Right lobe of liver (tissue), 6 donors: ENCODE data around the gene POU2F3. TPM values are rescaled to one million over a fixed set of nuclear protein-coding genes. Genes with fewer than 3 reads are reported as not detected.
A peak's percentile ranks its signal among the peaks of the same experiment; 100 is the strongest.

Experiments used
- ATAC-seq, 4 donors: fragments of 200-7000 bp; cut with Tn5 transposase; one replicate each; pipeline ENCODE4 v1.9.1; 2020; ENCODE audit warnings: mild to moderate bottlenecking in 4 of 4, moderate library complexity in 4 of 4
- DNase-seq, 3 donors: peaks; one replicate each; pipeline ENCODE4 v3.0.0-alpha.2; 2020
- H3K27ac ChIP-seq, 3 donors: fragments of 200-600 bp; one replicate each; pipeline ENCODE4 v1.8.0; 2022
- H3K27me3 ChIP-seq, 2 donors: fragments of 200-600 bp; one replicate each; pipeline ENCODE4 v1.8.0; 2022
- H3K36me3 ChIP-seq, 4 donors: fragments of 200-600 bp; sonication (generic) in 1 of 4; one replicate each; pipeline versions ENCODE4 v1.5.1 to v1.8.0; 2017 to 2022; ENCODE audit warnings: control low read depth in 1 of 4
- H3K4me1 ChIP-seq, 4 donors: fragments of 200-600 bp; sonication (generic) in 1 of 4; one replicate each; pipeline versions ENCODE4 v1.5.1 to v1.8.0; 2017 to 2022; ENCODE audit warnings: control low read depth in 1 of 4
- H3K4me3 ChIP-seq, 3 donors: fragments of 200-600 bp; one replicate each; pipeline ENCODE4 v1.8.0; 2022
- H3K9me3 ChIP-seq, 4 donors: fragments of 200-600 bp; sonication (generic) in 1 of 4; one replicate each; pipeline versions ENCODE4 v1.5.1 to v1.8.0; 2017 to 2022; ENCODE audit warnings: control low read depth in 1 of 4
- POLR2A ChIP-seq: fragments of 450-650 bp; IDR thresholded peaks from one replicate; pipeline ENCODE4 v1.6.1; 2017; ENCODE audit warnings: antibody characterized with exemption, mild to moderate bottlenecking
- WGBS: methylation state at CpG from one replicate; pipeline ENCODE4 v1.1.6; 2018; ENCODE audit warnings: low coverage, low lambda C conversion rate; ENCODE audit not compliant: insufficient coverage; ENCODE audit errors: missing lambda C conversion rate; 5-methylcytosine and 5-hydroxymethylcytosine counted together
- intact Hi-C, 2 donors: fragments of 100-400 bp; cut with DNase I; formaldehyde crosslinking; loops; one replicate each; pipeline versions ENCODE4 v1.11.2 to v1.14.1; 2022
- total RNA-seq, 6 experiments: library from RNA; depleted of rRNA in 2 of 6; stranded (reverse); fragments of >200 nt in 2 of 6; fragmentation: NEBNext Ultra II Directional in 3 of 6; extraction: Animal tissue kit (Norgen Biotek cat#: 25700) in 3 of 6; gene quantifications; one replicate each; pipeline versions ENCODE4 v1.1.0 to v1.2.4, GENCODE V29; 2016 to 2023
- TF ChIP-seq, protein P1 (sequence below), 4 donors: fragments of 200-600 bp in 3 of 4; fragments of 450-650 bp in 1 of 4; IDR thresholded peaks; one replicate each; pipeline versions ENCODE4 v1.5.1 to v1.8.0; 2016 to 2022; ENCODE audit warnings: antibody characterized with exemption in 4 of 4, mild to moderate bottlenecking in 2 of 4
- donor health status: DM: no; HTN: yes; CAD: no.
- donor health status: DM: no; HTN: no; CAD: no.
- donor health status: DM: no; HTN: no; CAD: no.
- donor health status: DM: no; HTN: yes; CAD: no.
- donor health status: DM: no; HTN: yes; CAD: no.

Gene POU2F3
- total RNA-seq, 6 experiments from 2014 or later, result not detected

DNA sequence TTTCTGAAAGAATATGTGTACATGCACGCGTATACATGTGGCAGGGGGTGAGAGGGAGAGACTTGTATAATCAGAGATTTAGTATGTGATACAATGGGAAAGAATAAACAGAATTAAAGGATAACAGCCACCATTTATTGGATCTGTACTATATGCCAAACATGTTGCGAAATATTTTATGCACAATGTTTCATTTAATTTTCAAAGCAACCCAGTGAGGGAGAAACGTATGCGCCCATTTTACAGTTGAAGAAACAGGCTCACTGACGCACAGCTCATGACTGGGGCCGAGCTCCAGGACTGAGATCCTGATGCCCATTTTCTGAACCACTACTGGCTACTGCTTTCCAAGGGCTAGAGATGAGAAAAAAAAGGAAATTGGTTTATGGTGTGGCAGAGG, 32.4 kb upstream of the POU2F3 start:
- intact Hi-C loops, result no loop called here
- Histone ChIP-seq H3K4me3 (no peak overlapping the region), H3K27ac (peak overlapping the region in 2 of 3 donors; percentile 28 to 64)

DNA sequence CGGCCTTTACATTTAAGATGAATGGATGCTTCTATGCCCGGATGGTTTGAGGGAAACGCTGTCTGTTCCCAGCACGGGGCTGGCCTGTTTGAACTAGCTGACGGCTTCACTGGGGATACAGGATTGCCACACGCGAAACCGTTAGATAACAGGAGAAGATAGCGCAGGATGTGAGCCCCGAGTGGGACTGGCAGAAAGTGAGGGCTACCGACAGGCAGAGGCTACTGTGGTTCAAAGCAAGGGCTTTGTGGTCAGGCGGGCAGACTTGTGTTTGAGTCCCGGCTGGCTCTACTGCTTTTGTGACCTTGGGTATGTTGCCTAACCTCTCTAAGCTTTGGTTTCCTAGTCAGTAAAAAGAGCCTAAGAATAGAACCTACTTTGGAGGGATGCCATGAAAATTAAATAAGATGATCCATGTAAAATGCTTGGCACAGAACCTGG, 31.9 kb upstream of the POU2F3 start:
- Histone ChIP-seq H3K27ac (peak overlapping the region; percentile 22 to 64 (median 28)), H3K27me3 (no peaks in the 10 kb centered on the region), H3K4me1 (peaks cover 0 to 42% (median 16%) of the 10 kb centered on the region in 4 donors), H3K4me3 (no peak overlapping the region), H3K9me3 (no peaks in the 10 kb centered on the region), H3K36me3 (no peaks in the 10 kb centered on the region)
- WGBS, result 7% methylated on average over 12 of the region's 13 CpGs
- DNase-seq (peak in 2 of 3 donors; percentile 80 to 82), ATAC-seq (peak; percentile 47 to 70 (median 54))
- intact Hi-C loops, result no loop called here
- TF ChIP-seq POLR2A, result peak; percentile 7
- TF ChIP-seq, protein P1, sequence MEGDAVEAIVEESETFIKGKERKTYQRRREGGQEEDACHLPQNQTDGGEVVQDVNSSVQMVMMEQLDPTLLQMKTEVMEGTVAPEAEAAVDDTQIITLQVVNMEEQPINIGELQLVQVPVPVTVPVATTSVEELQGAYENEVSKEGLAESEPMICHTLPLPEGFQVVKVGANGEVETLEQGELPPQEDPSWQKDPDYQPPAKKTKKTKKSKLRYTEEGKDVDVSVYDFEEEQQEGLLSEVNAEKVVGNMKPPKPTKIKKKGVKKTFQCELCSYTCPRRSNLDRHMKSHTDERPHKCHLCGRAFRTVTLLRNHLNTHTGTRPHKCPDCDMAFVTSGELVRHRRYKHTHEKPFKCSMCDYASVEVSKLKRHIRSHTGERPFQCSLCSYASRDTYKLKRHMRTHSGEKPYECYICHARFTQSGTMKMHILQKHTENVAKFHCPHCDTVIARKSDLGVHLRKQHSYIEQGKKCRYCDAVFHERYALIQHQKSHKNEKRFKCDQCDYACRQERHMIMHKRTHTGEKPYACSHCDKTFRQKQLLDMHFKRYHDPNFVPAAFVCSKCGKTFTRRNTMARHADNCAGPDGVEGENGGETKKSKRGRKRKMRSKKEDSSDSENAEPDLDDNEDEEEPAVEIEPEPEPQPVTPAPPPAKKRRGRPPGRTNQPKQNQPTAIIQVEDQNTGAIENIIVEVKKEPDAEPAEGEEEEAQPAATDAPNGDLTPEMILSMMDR (IDR thresholded peaks at IDR 0.05), result no peak

More for the DNA sequence above, 32.4 kb upstream of the POU2F3 start:
- WGBS, result 61% methylated on average over 7 of the region's 7 CpGs
- Histone ChIP-seq H3K9me3 (no peaks in the 10 kb centered on the region), H3K27me3 (no peaks in the 10 kb centered on the region), H3K36me3 (no peaks in the 10 kb centered on the region), H3K4me1 (peaks cover 0 to 39% (median 16%) of the 10 kb centered on the region in 4 donors)
- no peak for ATAC-seq
- TF ChIP-seq, protein P1 (IDR thresholded peaks at IDR 0.05), result no peak
- TF ChIP-seq POLR2A, result no peak
- DNase-seq, result no peak

DNA sequence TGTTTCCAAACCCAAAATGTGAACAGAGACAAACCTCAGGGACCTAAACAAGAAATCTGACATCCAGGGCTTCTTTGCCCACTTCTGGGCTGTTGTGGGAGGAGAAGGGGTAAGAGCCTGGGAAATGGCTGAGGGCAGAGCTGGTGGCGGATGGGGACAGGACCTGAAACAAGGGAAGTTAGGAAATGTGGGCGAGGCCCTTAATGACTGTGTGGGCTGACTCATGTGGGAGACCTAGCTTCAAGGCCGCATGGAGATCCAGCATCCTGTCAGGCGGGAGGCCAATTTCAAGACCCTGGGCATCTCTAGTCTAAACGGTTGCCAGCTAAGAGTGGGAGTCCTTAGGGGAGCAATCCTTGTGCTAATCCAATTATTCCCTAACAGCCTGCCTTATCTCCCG, 31.2 kb upstream of the POU2F3 start:
- H3K27ac ChIP-seq, result peak overlapping the region in 2 of 3 donors; percentile 22 to 64
- no peak overlapping the region for H3K4me3 ChIP-seq
- no peaks in the 10 kb centered on the region for H3K36me3 ChIP-seq
- DNase-seq (no peak), ATAC-seq (peak in 1 of 4 donors; percentile 31)
- no peak for TF ChIP-seq POLR2A
- TF ChIP-seq, protein P1 (IDR thresholded peaks at IDR 0.05), result no peak
- H3K27me3 ChIP-seq, result no peaks in the 10 kb centered on the region
- intact Hi-C loops, result no loop called here
- 57% methylated on average over 1 of the region's 6 CpGs for WGBS
- peaks cover 0 to 49% (median 18%) of the 10 kb centered on the region in 4 donors for H3K4me1 ChIP-seq
- no peaks in the 10 kb centered on the region for H3K9me3 ChIP-seq

DNA sequence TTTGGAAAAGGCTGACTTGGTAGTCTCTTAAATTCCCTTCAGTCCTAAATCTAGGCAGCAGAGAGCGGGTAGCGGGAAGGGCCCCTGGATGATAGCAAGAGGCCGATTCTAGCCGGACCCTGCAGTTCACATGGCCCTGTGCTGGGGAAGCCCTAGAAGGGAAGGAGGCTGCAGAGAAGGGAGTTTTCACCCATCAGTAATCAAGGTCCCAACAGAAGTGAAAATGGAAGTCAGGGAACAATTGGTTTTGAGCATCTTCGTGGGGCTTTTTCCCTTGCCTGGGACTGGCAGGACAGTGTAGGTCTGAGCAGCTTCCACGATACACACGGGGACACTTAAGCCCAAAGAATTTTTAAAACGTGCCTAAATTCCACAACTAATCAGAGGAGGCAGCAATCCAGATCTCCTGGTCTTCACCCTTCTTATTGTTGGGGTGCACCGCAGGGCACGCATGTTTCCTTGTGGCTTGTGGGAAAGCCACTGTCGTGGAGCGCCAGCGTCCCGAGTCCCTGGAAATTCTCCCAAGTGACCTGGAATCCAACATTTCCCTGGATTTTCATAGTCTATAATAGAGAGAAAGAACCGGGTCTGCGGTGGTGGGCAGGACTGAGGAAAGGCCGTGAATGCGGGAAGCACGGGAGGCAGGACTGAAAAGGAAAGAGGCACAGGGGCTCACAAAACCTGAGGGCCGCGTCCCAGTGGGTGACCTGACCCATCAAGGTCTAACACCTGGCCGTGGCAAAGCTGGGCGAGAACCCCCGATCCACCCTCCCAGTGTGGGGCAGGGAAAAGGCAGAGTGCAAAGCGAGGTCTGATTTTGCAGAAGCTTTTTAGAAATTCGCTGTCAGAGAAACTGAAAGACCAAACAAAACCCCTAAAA, 30.0 kb upstream of the POU2F3 start:
- TF ChIP-seq, protein P1 (IDR thresholded peaks at IDR 0.05), result no peak
- Histone ChIP-seq H3K9me3 (no peaks in the 10 kb centered on the region), H3K4me3 (peak overlapping the region; percentile 82 to 91 (median 90)), H3K4me1 (peaks cover 0 to 62% (median 24%) of the 10 kb centered on the region in 4 donors), H3K27ac (peak overlapping the region; percentile 83 to 88 (median 85)), H3K36me3 (peaks cover 0 to 5% (median 0%) of the 10 kb centered on the region in 4 donors), H3K27me3 (no peaks in the 10 kb centered on the region)
- DNase-seq, result no peak
- ATAC-seq, result peak in 1 of 4 donors; percentile 4
- intact Hi-C loops, result no loop called here
- WGBS, result 15% methylated on average over 26 of the region's 26 CpGs
